RWPE1 (cell line): ENCODE measurements around the gene SLC16A8.

Source experiments
- CTCF ChIA-PET: fragments of 350-600 bp; sonication (Branson Sonifier 250); formaldehyde crosslinking; extraction: SDS; loops from one replicate; lab custom pipeline; 2021; lab: Yijun Ruan, JAX
- POLR2A ChIA-PET: fragments of 400-600 bp; formaldehyde crosslinking; extraction: SDS; loops from one replicate; lab custom pipeline; 2020; ENCODE audit warnings: antibody characterized with exemption; ENCODE audit not compliant: low non-redundant PET; lab: Yijun Ruan, JAX
- DNase-seq: peaks from one replicate; pipeline ENCODE4 v3.0.0; 2012; ENCODE audit warnings: low spot score
- H3K27ac ChIP-seq: fragments of 450-650 bp; 2 replicates; pipeline ENCODE4 v1.5.1; 2017
- TF ChIP-seq, protein P1 (sequence below): fragments of 450-650 bp; conservative IDR thresholded peaks from 2 replicates; pipeline ENCODE4 v1.5.1; 2017; ENCODE audit warnings: low read depth, mild to moderate bottlenecking

The SLC16A8 gene

GRCh38 chr22:38051900-38052862, 31.8 kb downstream of the SLC16A8 start:
- TF ChIP-seq, protein P1, sequence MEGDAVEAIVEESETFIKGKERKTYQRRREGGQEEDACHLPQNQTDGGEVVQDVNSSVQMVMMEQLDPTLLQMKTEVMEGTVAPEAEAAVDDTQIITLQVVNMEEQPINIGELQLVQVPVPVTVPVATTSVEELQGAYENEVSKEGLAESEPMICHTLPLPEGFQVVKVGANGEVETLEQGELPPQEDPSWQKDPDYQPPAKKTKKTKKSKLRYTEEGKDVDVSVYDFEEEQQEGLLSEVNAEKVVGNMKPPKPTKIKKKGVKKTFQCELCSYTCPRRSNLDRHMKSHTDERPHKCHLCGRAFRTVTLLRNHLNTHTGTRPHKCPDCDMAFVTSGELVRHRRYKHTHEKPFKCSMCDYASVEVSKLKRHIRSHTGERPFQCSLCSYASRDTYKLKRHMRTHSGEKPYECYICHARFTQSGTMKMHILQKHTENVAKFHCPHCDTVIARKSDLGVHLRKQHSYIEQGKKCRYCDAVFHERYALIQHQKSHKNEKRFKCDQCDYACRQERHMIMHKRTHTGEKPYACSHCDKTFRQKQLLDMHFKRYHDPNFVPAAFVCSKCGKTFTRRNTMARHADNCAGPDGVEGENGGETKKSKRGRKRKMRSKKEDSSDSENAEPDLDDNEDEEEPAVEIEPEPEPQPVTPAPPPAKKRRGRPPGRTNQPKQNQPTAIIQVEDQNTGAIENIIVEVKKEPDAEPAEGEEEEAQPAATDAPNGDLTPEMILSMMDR = peak; percentile 88
- H3K27ac ChIP-seq = no peak overlapping the region
- POLR2A ChIA-PET = interaction anchor here (0.6 kb wide), 2 partner anchors 144 to 502 kb away, joined by 5 to 10 read pairs; no protein-coding TSS in a partner anchor
- peak; percentile 74 for DNase-seq
- CTCF ChIA-PET = interaction anchor here (0.5 to 1.3 kb wide), 11 partner anchors 12 to 901 kb away, joined by 3 to 7 read pairs (median 3); partner anchors contain the start of gene GTPBP1

DNA sequence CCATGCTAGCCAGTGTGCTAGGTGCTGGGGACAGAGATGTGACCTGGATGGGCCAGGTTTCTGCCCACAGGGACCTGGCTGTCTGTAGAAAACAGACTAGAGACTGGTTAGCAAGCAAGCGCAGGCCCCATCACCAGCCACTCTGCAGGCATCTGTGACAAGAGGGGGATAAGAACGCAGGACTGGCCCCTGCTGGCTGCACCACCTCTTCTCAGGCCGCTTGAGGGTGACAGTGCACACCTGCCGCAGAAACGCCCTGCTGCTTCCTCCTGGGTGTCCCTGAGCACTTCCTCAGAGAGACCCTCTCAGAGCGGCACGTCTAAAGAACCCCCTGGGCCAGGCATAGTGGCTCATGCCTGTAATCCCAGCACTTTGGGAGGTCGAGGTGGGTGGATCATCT, 32.7 kb downstream of the SLC16A8 start:
- TF ChIP-seq, protein P1 = no peak
- H3K27ac ChIP-seq = no peak overlapping the region
- POLR2A ChIA-PET = interaction anchor here (0.6 kb wide), 1 partner anchor 503 kb away, joined by 10 read pairs; no protein-coding TSS in a partner anchor
- no peak for DNase-seq
- CTCF ChIA-PET = no interaction called here

DNA sequence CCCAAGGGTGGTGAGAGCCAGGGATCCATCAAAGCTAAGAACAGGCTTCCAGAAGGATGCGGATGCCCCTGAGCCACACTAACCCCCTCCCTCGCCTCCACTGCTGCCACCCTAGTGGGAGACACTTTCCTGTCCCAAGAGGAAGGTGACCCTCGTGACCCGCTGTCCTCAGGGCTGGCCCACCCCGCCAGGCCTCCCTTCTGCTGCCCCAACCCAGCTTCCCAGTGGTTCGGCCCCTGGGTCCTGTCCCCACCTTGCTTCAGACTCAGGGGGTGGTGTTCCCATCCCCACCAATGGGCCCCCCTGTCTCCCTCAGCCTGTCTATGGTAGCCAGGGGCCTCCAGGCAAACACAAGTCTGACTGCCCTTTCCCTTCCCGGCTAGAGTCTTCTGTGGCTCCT, 33.3 kb downstream of the SLC16A8 start:
- CTCF ChIA-PET = no interaction called here
- POLR2A ChIA-PET = no interaction called here
- TF ChIP-seq, protein P1 = no peak
- no peak for DNase-seq
- no peak overlapping the region for H3K27ac ChIP-seq

- TF ChIP-seq, protein P1 = no peak
- ChIA-PET CTCF (interaction anchor here (0.6 kb wide), 1 partner anchor 725 kb away, joined by 3 read pairs; no protein-coding TSS in a partner anchor), POLR2A (no interaction called here)
- no peak overlapping the region for H3K27ac ChIP-seq
- DNase-seq = no peak
Measured at GRCh38 chr22:38049812-38050619, 34.0 kb downstream of the SLC16A8 start.

- no peak overlapping the region for H3K27ac ChIP-seq
- DNase-seq = no peak
- ChIA-PET POLR2A (no interaction called here), CTCF (no interaction called here)
- TF ChIP-seq, protein P1 = no peak
Measured at GRCh38 chr22:38046070-38046748, 37.8 kb downstream of the SLC16A8 start.
